Measurements from ENCODE around the gene TNFRSF17. TPM values are rescaled to one million over a fixed set of nuclear protein-coding genes. Genes with fewer than 3 reads are reported as not detected.

TNFRSF17 gene
- total and polyA plus RNA-seq, 2 of the 13 experiments (the other 11 are each of a cell fraction or from before 2014, with no cell fraction given): not detected

GRCh38 chr16:12002447-12003006, 37.5 kb downstream of the TNFRSF17 start (continued):
- no peak for TF ChIP-seq PLSCR1 (CRISPR knock-in tag; IDR thresholded peaks at IDR 0.05; ENCODE audit: borderline replicate concordance)
- no peak for TF ChIP-seq MATR3 (CRISPR knock-in tag; IDR thresholded peaks at IDR 0.05)

GRCh38 chr16:12006637-12007036, 41.6 kb downstream of the TNFRSF17 start:
- Histone ChIP-seq H3K27me3 (ENCODE audit: control insufficient read depth in 1 of 2, insufficient read depth in 2 of 2, low read length in 2 of 2) (no peaks in the 10 kb centered on the region), H3K4me1 (ENCODE audit: insufficient read depth, low read length) (no peaks in the 10 kb centered on the region), H3K4me3 (replicated peaks in 1 of 3; ENCODE audit: insufficient read depth in 1 of 3, low read depth in 2 of 3, low read length in 3 of 3) (no peak overlapping the region), H3K9me3 (ENCODE audit: low read length) (no peaks in the 10 kb centered on the region), H2AFZ (ENCODE audit: low read length) (no peak overlapping the region), H3K4me2 (ENCODE audit: low read depth, low read length) (no peak overlapping the region), H3K9ac (ENCODE audit: insufficient read depth, low read depth, low read length) (no peak overlapping the region), H3K27ac (ENCODE audit: extremely low read length, insufficient read depth, low read length) (no peak overlapping the region), H3K79me2 (ENCODE audit: insufficient read depth, low read length) (no peaks in the 10 kb centered on the region), H4K20me1 (ENCODE audit: insufficient read depth, low read length) (no peaks in the 10 kb centered on the region), H3K36me3 (replicated peaks in 1 of 2; ENCODE audit: control insufficient read depth in 1 of 2, insufficient read depth in 2 of 2, low read length in 2 of 2) (no peaks in the 10 kb centered on the region; a peak in 1 of 5 replicates)
- 93% methylated on average over 3 of the region's 3 CpGs for WGBS (ENCODE audit: low lambda C conversion rate)
- POLR2A ChIA-PET: no interaction called here
- no peak for DNase-seq (ENCODE audit: low spot score)
- BruUV-seq (replicated peaks): no TSS peak
- CTCF ChIA-PET (ENCODE audit: low intra/inter-chr PET ratio, low total read pairs): no interaction called here
- intact Hi-C loops (cut with micrococcal nuclease; ENCODE audit: unreplicated experiment) (no loop called here), in situ Hi-C loops (cut with HindIII; ENCODE audit: extremely low pct_ligation_motif_present, low pct_unique_long_range_greater_than_20kb) (no loop called here)
- no peak for FAIRE-seq
- peak; percentile 64 for TF ChIP-seq ZNF121 (CRISPR knock-in tag; IDR thresholded peaks at IDR 0.05)
- no peak for TF ChIP-seq ZNF468 (CRISPR knock-in tag; IDR thresholded peaks at IDR 0.05)
- no peak for TF ChIP-seq GATAD2A (CRISPR knock-in tag; IDR thresholded peaks at IDR 0.05)
- ATAC-seq: no peak

- POLR2A ChIA-PET: no interaction called here
- H3K4me2 ChIP-seq (ENCODE audit: low read depth, low read length): no peak overlapping the region
- no peak for DNase-seq (ENCODE audit: low spot score)
- no peaks in the 10 kb centered on the region for H3K79me2 ChIP-seq (ENCODE audit: insufficient read depth, low read length)
- no peak for ATAC-seq
- no peak overlapping the region for H3K27ac ChIP-seq (ENCODE audit: extremely low read length, insufficient read depth, low read length)
- no peak overlapping the region for H3K4me3 ChIP-seq (replicated peaks in 1 of 3; ENCODE audit: insufficient read depth in 1 of 3, low read depth in 2 of 3, low read length in 3 of 3)
- no peaks in the 10 kb centered on the region for H4K20me1 ChIP-seq (ENCODE audit: insufficient read depth, low read length)
- no TSS peak for BruUV-seq (replicated peaks)
- no peak overlapping the region for H3K9ac ChIP-seq (ENCODE audit: insufficient read depth, low read depth, low read length)
- peaks cover 7% of the 10 kb centered on the region for H3K4me1 ChIP-seq (ENCODE audit: insufficient read depth, low read length)
- H3K9me3 ChIP-seq (ENCODE audit: low read length): no peaks in the 10 kb centered on the region
- intact Hi-C loops (cut with micrococcal nuclease; ENCODE audit: unreplicated experiment) (no loop called here), in situ Hi-C loops (cut with HindIII; ENCODE audit: extremely low pct_ligation_motif_present, low pct_unique_long_range_greater_than_20kb) (no loop called here)
- no peak overlapping the region for H2AFZ ChIP-seq (ENCODE audit: low read length)
- WGBS (ENCODE audit: low lambda C conversion rate): 95% methylated on average over 7 of the region's 7 CpGs
- H3K27me3 ChIP-seq (ENCODE audit: control insufficient read depth in 1 of 2, insufficient read depth in 2 of 2, low read length in 2 of 2): no peaks in the 10 kb centered on the region
- FAIRE-seq: no peak
- CTCF ChIA-PET (ENCODE audit: low intra/inter-chr PET ratio, low total read pairs): no interaction called here
- no peaks in the 10 kb centered on the region for H3K36me3 ChIP-seq (replicated peaks in 1 of 2; ENCODE audit: control insufficient read depth in 1 of 2, insufficient read depth in 2 of 2, low read length in 2 of 2)
- TF ChIP-seq ARNT (IDR thresholded peaks at IDR 0.05) (no peak), HMGXB3 (CRISPR knock-in tag; IDR thresholded peaks at IDR 0.05; ENCODE audit: borderline replicate concordance) (no peak), ZNF275 (CRISPR knock-in tag; IDR thresholded peaks at IDR 0.05; ENCODE audit: borderline replicate concordance) (no peak), SETDB1 (CRISPR knock-in tag; IDR thresholded peaks at IDR 0.05; ENCODE audit: borderline replicate concordance) (no peak), ZNF792 (CRISPR knock-in tag; IDR thresholded peaks at IDR 0.05) (no peak)
Measured at GRCh38 chr16:12009462-12009861, 44.5 kb downstream of the TNFRSF17 start.

Data from HepG2 (cell line).